GM18526 (cell line): ENCODE results near the gene PTTG1IP.

Experiments
- POLR2A ChIP-seq: IDR thresholded peaks from 3 replicates; pipeline ENCODE4 v1.6.1; 2011; ENCODE audit not compliant: insufficient read length; ENCODE audit errors: extremely low read depth

The PTTG1IP gene

DNA sequence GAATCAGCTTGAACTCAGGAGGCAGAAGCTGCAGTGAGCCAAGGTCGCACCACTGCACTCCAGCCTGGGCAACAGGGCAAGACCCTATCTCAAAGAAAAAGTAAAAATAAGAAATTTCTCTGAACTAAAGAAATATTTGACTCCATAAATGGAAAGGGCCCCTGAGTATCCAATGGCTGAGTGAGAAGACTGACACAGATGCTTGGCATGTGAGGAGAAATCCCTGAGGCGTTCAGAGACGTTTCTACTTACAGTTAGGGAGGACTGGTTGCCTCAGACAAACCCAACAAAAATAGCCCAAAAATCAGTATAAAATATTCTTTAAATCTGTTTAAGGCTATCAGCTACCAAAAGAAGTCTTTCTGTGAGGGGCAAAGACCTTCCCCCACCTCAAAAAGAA, 52.6 kb downstream of the PTTG1IP start:
- TF ChIP-seq POLR2A = no peak

DNA sequence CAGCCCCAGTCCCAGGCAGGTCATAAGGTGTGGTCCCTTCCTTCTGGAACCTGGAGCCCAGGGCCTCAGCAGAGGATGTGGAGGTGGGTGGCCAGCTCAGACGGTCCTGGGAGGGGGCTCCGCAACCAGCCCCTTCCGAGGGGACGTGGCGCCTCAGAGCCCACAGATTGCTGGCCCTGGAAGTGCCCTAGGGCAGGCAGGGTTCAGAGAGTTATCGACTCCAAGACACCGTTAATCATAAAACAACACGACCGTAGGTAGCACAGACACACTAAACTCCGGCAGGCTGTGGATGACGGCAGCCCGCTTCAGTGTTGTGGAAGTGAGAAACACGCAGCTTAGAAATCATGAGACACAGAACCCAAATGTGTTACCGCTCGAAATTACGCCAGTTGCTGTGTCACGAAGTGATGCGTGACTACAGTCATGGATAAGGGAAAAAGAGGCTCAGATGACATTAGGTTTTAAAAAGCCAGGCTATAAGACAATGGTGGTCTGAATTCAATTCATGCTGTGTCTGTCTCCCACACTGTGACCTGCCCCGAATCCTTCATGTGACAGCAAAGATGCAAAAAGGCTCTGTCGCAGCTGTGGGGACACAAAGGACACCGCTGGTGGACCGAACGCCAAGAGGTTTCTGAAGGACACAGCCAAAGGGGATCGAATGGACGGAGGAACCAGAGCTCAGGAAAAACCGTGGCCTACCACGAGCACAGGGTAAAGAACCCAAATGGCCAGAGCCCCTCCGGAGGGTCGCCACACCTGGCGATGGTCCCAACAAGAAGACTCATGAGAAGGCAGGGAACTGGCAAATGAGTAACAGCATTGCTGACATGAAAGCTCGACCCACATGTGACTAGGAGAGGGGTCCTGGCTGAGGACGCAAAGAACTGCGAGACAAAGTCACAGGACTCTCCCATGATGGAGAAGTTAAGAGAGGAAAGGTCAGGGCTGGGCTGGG, 53.9 kb downstream of the PTTG1IP start:
- TF ChIP-seq POLR2A = no peak

GRCh38 chr21:44818640-44819011, 54.9 kb downstream of the PTTG1IP start:
- no peak for TF ChIP-seq POLR2A

- peak; percentile 67 for TF ChIP-seq POLR2A
Observed at GRCh38 chr21:44817914-44818639, 55.4 kb downstream of the PTTG1IP start, which contains the start of gene SUMO3. TSS of gene SUMO3 (minus strand) at chr21:44818062. CDS start at chr21:44817968, 94 bp downstream.

- TF ChIP-seq POLR2A = no peak
Observed at GRCh38 chr21:44817506-44817880, 56.0 kb downstream of the PTTG1IP start.

DNA sequence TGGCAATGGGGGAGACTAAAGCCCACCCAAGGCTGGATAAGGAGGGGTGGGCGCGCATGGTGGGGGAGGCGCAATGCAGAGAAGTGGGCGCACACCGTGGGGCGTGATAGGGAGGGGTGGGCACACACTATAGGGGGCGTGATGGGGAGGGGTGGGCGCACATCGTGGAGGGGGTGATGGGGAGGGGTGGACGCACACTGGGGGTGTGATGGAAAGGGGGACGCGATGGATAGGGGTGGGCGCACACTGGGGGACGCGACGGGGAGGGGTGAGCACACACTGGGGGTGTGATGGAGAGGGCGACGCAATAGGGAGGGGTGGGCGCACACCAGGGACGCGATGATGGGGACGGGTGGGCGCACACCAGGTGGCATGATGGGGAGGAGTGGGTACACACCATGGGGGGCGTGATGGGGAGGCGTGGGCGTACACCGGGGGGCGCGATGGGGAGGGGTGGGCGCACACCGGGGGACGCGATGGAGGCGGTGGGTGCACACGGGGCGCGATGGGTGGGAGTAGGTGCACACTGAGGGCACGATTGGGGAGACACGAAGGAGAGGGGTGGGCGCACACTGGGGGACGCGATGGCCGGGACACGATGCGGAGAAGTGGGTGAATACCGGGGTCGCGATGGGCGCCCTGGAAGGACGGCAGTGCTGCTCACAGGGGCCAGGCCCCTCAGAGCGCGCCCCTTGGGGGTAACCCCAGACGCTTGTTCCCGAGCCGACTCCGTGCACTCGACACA, 56.6 kb downstream of the PTTG1IP start:
- no peak for TF ChIP-seq POLR2A

DNA sequence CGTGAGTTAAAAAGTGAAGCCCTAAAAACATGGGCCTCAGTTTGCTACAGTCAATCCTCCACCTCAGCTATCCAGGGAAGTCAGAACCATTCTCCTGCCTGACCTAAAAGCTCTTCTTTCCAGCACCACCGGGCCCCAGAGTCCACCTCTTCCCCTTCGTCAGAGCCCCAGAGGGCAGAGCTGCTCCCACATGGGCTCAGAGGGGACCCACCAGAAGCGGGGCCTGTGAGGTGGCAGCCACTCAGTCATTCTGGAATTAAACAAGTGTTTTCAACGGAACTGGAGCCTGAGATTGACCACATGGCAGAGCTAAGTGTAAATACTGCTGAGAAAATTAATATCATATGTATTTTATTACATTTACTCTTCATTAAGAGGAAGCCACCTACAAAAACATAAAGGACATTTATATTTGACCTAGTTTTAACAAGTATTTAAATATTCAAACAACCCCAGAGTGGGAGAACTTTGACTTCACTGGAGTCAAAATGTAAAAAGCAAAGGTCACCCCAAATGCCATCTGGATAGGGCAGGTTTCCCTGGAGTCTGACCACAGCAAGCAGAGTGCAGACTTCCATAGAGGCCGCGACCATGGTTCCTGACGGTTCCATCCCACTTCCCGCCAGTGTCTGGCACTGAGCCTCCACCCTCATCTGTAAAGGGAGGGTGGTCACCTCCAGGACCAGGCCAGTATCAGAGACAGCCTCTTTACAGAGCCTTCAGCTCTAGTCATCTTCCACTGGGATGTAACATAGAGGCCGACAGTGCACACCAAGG, 57.5 kb downstream of the PTTG1IP start:
- TF ChIP-seq POLR2A = no peak

- no peak for TF ChIP-seq POLR2A
Observed at GRCh38 chr21:44815225-44815624, 58.3 kb downstream of the PTTG1IP start.

DNA sequence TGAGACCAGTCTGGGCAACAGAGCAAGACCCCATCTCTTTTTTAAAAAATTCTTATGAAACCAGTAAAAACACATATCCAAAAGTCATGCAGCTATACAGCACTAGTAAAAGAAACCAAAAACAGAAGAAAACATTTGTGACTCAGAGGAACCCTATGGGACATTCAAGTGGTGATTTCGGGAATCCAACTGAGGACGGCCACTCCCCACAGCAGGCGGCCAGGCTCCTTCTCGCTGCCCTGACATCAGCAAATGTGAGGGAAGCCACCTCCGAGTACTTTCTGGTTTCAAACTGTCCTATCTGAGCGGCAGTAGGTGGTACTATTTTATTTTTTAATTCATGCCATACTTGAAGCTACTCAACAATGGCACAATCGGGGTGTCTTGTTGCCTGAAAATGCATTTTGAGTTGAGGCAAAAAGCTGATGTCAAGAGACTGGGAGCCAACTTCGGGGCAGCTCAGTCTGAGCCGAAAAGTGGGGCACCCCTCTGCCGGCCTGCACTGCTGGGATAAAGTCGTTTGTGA, 58.9 kb downstream of the PTTG1IP start:
- no peak for TF ChIP-seq POLR2A

DNA sequence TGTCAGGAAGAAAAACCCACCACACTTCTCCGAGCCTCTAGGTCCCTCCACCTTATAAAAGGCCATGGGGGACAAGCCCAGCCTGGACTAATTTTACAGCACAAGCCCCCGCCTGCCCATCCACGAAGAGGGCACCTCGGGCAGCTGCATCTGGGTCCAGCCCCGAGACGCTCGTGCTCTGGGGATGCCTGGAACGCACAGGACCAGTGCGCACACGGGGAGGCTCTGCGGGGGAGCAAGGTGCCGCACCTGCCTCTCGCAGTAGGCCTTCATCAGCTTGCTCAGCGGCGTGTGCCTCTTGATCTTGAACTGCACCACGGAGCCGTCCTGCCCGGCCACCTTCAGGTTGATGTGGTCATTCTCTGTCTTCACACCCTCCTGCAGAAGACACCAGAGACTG, 59.8 kb downstream of the PTTG1IP start:
- no peak for TF ChIP-seq POLR2A

GRCh38 chr21:44813149-44813548, 60.3 kb downstream of the PTTG1IP start:
- no peak for TF ChIP-seq POLR2A

- TF ChIP-seq POLR2A = no peak
Observed at GRCh38 chr21:44812640-44813039, 60.9 kb downstream of the PTTG1IP start.

- no peak for TF ChIP-seq POLR2A
Observed at GRCh38 chr21:44810779-44811178, 62.7 kb downstream of the PTTG1IP start.

DNA sequence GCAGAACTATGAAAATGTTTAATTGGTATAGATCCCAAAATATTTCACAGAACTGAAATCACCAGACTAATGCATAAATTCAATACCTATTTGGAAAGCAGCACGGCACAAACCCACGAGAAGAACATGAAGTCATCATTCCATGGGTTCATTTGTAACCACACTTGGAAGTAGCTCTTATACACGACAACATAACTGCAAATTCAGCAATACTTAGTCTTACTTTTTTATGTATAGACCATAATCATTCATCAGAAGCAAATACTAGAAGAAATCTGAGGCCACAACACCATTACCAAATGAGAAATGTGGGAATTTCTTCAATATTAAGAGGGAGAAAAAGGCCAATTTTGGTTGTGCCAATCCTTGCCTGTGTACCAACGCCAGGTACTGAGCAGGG, 67.6 kb downstream of the PTTG1IP start:
- TF ChIP-seq POLR2A = no peak
